Stimulated activated CD8-positive, alpha-beta memory T cell treated with anti-CD3 and anti-CD28 coated beads, Interleukin-4, amount 100 ng/mL, for 48 hours (primary cell): ENCODE data around the gene SOBP.

Experiments used
- DNase-seq: peaks from one replicate; pipeline ENCODE4 v3.0.0-alpha.2; 2020

SOBP gene

DNA sequence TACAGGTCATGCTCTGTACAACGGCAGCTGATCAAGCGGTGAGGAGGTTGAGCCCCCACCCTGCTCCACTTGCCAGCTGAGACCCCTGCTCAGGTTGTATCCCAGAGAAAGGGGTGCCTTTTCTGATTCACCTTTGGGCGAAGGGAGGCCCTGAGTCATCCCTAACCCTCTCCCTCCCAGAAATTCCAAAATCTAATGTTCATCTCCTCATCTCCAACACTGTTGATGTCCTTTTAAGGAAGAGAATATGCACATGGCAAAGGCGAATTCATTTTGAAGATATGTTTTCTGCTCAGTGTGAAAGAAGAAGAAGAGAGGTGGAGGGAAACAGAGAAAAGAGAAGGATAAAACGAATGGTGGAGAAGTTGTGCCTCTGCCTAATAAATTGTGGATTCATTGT lies 213.7 kb downstream of the SOBP start:
- no peak for DNase-seq

GRCh38 chr6:107704347-107705013 lies 214.6 kb downstream of the SOBP start:
- no peak for DNase-seq

GRCh38 chr6:107706516-107707115 lies 216.7 kb downstream of the SOBP start:
- DNase-seq, result no peak

DNA sequence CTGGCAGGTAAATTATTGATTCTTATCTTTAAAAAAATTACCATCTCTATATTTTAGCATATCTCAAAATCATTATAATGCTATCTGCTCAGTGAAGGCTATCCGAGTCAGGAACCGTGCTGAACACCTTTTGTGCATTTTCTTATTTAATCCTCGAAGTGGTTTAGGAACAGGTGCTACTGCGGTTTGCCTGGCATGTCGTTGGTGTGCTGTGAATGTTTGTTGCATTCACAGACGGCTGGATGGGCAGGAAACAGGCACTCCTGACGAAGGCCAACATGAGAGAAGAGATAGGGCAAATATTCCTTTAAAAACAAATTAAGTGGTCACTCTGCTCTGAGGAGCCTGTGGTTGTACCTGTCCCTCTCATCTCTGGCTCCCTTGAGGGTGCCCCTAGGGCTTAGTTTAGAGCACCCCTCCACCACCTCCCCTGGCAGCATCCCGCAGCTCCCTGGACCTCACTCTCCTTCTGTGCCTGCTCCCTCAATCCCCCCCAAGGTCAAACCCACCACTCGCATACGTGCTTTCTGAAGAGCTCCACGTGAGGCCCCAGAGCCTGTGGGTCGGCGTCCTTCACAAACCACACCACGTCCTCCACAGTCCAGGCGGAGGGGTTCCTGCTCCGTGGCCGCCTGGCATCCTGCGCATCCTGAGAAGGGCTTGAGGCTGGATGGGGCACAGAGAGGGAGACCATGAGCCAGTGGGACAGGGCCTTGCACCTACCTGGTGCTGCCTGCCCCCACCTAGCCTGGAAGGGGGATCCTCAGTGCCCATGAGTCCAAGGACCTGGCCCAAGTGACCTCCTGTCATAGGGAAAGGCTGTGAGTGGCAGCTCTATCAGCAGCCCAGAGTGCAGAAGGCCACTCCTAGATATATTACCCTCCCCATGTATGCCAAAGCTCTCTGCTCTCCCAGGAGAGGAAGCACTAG lies 217.7 kb downstream of the SOBP start:
- no peak for DNase-seq

DNA sequence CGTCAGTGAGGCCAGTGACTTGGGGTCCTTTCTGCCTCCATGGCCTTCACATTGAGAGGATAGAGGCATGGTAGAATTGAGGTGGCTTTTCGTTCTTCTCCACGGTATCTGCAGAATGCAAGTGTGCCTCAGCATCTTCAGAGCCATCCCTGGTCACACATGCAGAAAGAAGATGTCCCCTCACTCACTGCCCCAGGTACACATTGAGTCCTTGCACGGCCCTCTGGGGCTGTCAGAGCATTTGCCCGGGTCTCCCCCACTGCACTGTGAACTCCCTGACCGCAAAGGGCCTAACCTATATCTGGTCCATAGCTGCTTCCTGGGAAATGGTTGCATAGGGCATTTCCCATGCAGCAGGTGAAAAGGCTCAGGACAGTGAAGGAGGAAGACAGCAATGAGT lies 218.5 kb downstream of the SOBP start:
- no peak for DNase-seq

DNA sequence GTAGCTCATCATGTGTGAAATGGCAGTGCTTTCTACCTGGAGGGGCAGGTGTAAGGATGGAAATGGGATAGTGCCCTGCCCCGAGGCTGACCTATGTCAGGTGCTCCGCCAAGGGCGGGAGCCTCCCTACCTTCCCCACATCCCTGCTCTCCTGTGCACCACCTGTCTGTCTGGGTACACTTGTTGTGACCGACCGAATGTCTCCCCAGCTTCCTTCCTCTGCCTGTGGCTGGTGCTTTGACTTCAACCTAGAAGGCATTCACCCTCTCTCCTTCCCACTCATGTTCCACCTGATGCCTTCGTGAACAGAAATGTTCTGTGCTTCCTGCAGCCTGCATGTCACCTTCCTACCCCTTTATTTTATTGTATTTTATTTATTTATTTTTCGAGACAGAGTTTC lies 219.4 kb downstream of the SOBP start:
- DNase-seq, result no peak
